GM12878 (cell line): ENCODE data around the gene GTF2H1. TPM values are rescaled to one million over a fixed set of nuclear protein-coding genes. Genes with fewer than 3 reads are reported as not detected.
A peak's percentile ranks its signal among the peaks of the same experiment; 100 is the strongest.

Source experiments
- BCL11A ChIP-seq: IDR thresholded peaks from 2 replicates; pipeline ENCODE4 v1.6.1; 2011; ENCODE audit warnings: low read depth, low read length
- BRCA1 ChIP-seq: IDR thresholded peaks from 2 replicates; pipeline ENCODE4 v1.6.1; 2011; ENCODE audit warnings: low read depth, low read length, improper control_type of control experiment
- CHD1 ChIP-seq: IDR thresholded peaks from 2 replicates; pipeline ENCODE4 v1.6.1; 2012; ENCODE audit warnings: low read depth, low read length, improper control_type of control experiment
- EED ChIP-seq: sonication (generic); IDR thresholded peaks from 2 replicates; pipeline ENCODE4 v1.6.1; 2016; ENCODE audit warnings: antibody characterized with exemption, low read depth
- FOXM1 ChIP-seq: IDR thresholded peaks from 2 replicates; pipeline ENCODE4 v1.6.1; 2012; ENCODE audit warnings: low read depth, mild to moderate bottlenecking, inconsistent platforms, low read length, moderate library complexity
- HDAC2 ChIP-seq: fragments of 200-600 bp; sonication (generic); IDR thresholded peaks from 2 replicates; pipeline ENCODE4 v1.6.1; 2017
- IKZF2 ChIP-seq, 2 experiments: fragments of 450-650 bp; IDR thresholded peaks; 2 replicates each; pipeline ENCODE4 v1.6.1; 2017; ENCODE audit warnings: mild to moderate bottlenecking in 2 of 2, moderate library complexity in 2 of 2
- KLF5 ChIP-seq: fragments of 450-650 bp; IDR thresholded peaks from 2 replicates; pipeline ENCODE4 v1.6.1; 2014; ENCODE audit warnings: mild to moderate bottlenecking; ENCODE audit not compliant: partially characterized antibody
- MEF2B ChIP-seq: fragments of 450-650 bp; IDR thresholded peaks from 2 replicates; pipeline ENCODE4 v1.6.1; 2018; ENCODE audit warnings: mild to moderate bottlenecking, moderate library complexity; ENCODE audit not compliant: partially characterized antibody, poor library complexity, severe bottlenecking
- NRF1 ChIP-seq: conservative IDR thresholded peaks from 2 replicates; pipeline ENCODE4 v1.6.1; 2011; ENCODE audit warnings: mild to moderate bottlenecking, low read depth, low read length, improper control_type of control experiment
- RELA ChIP-seq: fragments of 450-650 bp; IDR thresholded peaks from 2 replicates; pipeline ENCODE4 v1.8.0; 2014; ENCODE audit warnings: borderline replicate concordance; ENCODE audit not compliant: partially characterized antibody
- SRF ChIP-seq, 2 experiments: IDR thresholded peaks; 2 replicates each; pipeline ENCODE4 v1.6.1; 2011; ENCODE audit warnings: low read depth in 2 of 2, low read length in 2 of 2, mild to moderate bottlenecking in 1 of 2, moderate library complexity in 1 of 2
- TBL1XR1 ChIP-seq: IDR thresholded peaks from 2 replicates; pipeline ENCODE4 v1.6.1; 2012; ENCODE audit warnings: low read depth, low read length, improper control_type of control experiment
- TCF3 ChIP-seq: IDR thresholded peaks from 2 replicates; pipeline ENCODE4 v1.6.1; 2012; ENCODE audit warnings: low read depth, mild to moderate bottlenecking, low read length, borderline replicate concordance; ENCODE audit not compliant: insufficient read depth
- YY1 ChIP-seq: IDR thresholded peaks from 2 replicates; pipeline ENCODE4 v1.6.1; 2011; ENCODE audit warnings: low read depth, mild to moderate bottlenecking, low read length
- ZNF207 ChIP-seq: fragments of 450-650 bp; IDR thresholded peaks from 2 replicates; pipeline ENCODE4 v1.6.1; 2014; ENCODE audit warnings: antibody characterized with exemption, mild to moderate bottlenecking, borderline replicate concordance
- ZNF217 ChIP-seq: fragments of 450-650 bp; IDR thresholded peaks from 2 replicates; pipeline ENCODE4 v1.6.1; 2017; ENCODE audit warnings: antibody characterized with exemption, mild to moderate bottlenecking
- polyA plus RNA-seq, 11 experiments: library from polyadenylated mRNA; depleted of rRNA in 4 of 11; unstranded in 6 of 11; stranded (reverse) in 5 of 11; fragments of >200 nt; fragmentation: Nextera tagmentation in 4 of 11; fragmentation: Illumina TruSeq in 1 of 11; extraction: Ambion mirVana in 4 of 11; extraction: Trizol in 1 of 11; gene quantifications; 1 replicate in 1 of 11; 2 replicates in 10 of 11; pipeline versions ENCODE4 v1.2.1 to v1.2.3, GENCODE V29; 2011 to 2016; ENCODE audit warnings: inconsistent platforms in 2 of 11, missing spikeins in 2 of 11, low read depth in 1 of 11
- total RNA-seq, 4 experiments: library from RNA; depleted of rRNA in 3 of 4; stranded (reverse); fragments of >200 nt in 3 of 4; fragmentation: Illumina TruSeq in 1 of 4; extraction: Trizol in 1 of 4; gene quantifications; 2 replicates each; pipeline versions ENCODE4 v1.2.1 to v1.2.3, GENCODE V29; 2013 to 2021
- TF ChIP-seq, protein P1 (sequence below): IDR thresholded peaks from 2 replicates; pipeline ENCODE4 v1.6.1; 2011; ENCODE audit warnings: low read depth, low read length, improper control_type of control experiment, borderline replicate concordance
- TF ChIP-seq, protein P2 (sequence below): IDR thresholded peaks from 2 replicates; pipeline ENCODE4 v1.6.1; 2012; ENCODE audit warnings: low read depth, low read length, improper control_type of control experiment
- TF ChIP-seq, protein P3 (sequence below), 3 experiments: IDR thresholded peaks in 2 of 3; conservative IDR thresholded peaks in 1 of 3; 2 replicates each; pipeline ENCODE4 v1.5.1; 2011; ENCODE audit warnings: low read depth in 3 of 3, low read length in 3 of 3, mild to moderate bottlenecking in 3 of 3, control low read depth in 2 of 3, moderate library complexity in 2 of 3, inconsistent platforms in 1 of 3, mixed read lengths in 1 of 3; ENCODE audit not compliant: control insufficient read depth in 2 of 3, insufficient read depth in 1 of 3; ENCODE audit errors: extremely low read depth in 1 of 3
- TF ChIP-seq, protein P4 (sequence below): fragments of 450-650 bp; conservative IDR thresholded peaks from 2 replicates; pipeline ENCODE4 v1.6.1; 2017; ENCODE audit warnings: mild to moderate bottlenecking, moderate library complexity
- TF ChIP-seq, protein P5 (sequence below): fragments of 150-350 bp; IDR thresholded peaks from 2 replicates; pipeline ENCODE4 v1.6.1; 2016; ENCODE audit warnings: low read depth, low read length

The GTF2H1 gene
- total and polyA plus RNA-seq, 10 of the 15 experiments (the other 5 are each of a cell fraction or from before 2014, with no cell fraction given): 36.7 to 68.8 (median 46.6) TPM

DNA sequence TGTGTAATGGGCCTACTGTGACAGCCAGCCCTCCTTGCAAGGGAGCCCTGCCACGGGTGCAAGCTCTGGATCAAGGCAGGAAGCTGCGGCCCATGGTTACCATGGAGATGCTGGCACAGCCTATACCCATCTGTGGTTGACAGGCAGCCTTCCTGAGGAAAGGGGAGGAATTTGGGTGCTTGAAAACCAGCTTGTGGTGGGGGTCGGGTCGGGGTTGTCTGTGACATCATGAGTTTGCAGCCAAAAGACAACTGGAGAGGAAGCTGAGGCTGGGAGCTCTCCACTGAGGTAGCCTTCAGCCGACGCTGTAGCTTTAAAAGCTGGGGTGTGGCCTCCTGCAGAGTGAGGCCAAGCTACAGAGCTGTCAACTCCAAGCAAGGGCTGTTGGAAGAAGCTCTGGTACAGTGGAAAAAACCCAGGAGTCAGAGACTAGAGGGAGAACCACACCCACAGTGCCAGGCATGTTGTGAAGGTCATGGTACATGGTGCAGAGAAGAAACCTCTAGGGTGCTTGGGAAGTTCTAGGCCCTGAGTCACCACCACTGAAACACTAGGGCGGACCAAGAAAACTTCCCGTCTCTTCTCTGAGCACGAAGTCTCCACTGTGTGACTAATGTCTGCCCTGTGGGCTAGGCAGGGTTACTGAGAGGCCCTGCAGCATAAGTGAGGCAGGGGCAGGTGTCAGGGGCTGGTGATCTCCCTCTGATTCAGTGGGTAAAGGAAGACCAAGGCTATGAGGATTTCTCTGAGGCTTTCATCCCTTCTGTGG is 61.2 kb downstream of the GTF2H1 start (continued):
- TF ChIP-seq, protein P1, sequence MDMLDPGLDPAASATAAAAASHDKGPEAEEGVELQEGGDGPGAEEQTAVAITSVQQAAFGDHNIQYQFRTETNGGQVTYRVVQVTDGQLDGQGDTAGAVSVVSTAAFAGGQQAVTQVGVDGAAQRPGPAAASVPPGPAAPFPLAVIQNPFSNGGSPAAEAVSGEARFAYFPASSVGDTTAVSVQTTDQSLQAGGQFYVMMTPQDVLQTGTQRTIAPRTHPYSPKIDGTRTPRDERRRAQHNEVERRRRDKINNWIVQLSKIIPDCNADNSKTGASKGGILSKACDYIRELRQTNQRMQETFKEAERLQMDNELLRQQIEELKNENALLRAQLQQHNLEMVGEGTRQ: no peak
- TF ChIP-seq YY1 (peak; percentile 61), CHD1 (no peak), NRF1 (no peak), ZNF217 (no peak), RELA (no peak), KLF5 (peak; percentile 22), TBL1XR1 (no peak), HDAC2 (no peak), ZNF207 (no peak), EED (peak; percentile 94), MEF2B (peak; percentile 8), TCF3 (no peak), FOXM1 (peak; percentile 75; the same call in 1 of the 2 replicates), SRF (IDR thresholded peaks at IDR 0.05; ENCODE audit: low read depth in 2 of 2, low read length in 2 of 2) (no peak), BRCA1 (no peak), IKZF2 (IDR thresholded peaks at IDR 0.05) (peak; percentile 74 to 75; a peak in 3 of 4 replicates), BCL11A (peak; percentile 49; the same call in 1 of the 2 replicates)
- TF ChIP-seq, protein P2, sequence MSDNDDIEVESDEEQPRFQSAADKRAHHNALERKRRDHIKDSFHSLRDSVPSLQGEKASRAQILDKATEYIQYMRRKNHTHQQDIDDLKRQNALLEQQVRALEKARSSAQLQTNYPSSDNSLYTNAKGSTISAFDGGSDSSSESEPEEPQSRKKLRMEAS: no peak
- TF ChIP-seq, protein P3, sequence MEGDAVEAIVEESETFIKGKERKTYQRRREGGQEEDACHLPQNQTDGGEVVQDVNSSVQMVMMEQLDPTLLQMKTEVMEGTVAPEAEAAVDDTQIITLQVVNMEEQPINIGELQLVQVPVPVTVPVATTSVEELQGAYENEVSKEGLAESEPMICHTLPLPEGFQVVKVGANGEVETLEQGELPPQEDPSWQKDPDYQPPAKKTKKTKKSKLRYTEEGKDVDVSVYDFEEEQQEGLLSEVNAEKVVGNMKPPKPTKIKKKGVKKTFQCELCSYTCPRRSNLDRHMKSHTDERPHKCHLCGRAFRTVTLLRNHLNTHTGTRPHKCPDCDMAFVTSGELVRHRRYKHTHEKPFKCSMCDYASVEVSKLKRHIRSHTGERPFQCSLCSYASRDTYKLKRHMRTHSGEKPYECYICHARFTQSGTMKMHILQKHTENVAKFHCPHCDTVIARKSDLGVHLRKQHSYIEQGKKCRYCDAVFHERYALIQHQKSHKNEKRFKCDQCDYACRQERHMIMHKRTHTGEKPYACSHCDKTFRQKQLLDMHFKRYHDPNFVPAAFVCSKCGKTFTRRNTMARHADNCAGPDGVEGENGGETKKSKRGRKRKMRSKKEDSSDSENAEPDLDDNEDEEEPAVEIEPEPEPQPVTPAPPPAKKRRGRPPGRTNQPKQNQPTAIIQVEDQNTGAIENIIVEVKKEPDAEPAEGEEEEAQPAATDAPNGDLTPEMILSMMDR (IDR thresholded peaks at IDR 0.05 in 2 of 3, conservative IDR thresholded peaks at IDR 0.05 in 1 of 3; ENCODE audit: control insufficient read depth in 2 of 3, extremely low read depth in 1 of 3, insufficient read depth in 1 of 3, low read depth in 3 of 3, low read length in 3 of 3): no peak
- TF ChIP-seq, protein P4, sequence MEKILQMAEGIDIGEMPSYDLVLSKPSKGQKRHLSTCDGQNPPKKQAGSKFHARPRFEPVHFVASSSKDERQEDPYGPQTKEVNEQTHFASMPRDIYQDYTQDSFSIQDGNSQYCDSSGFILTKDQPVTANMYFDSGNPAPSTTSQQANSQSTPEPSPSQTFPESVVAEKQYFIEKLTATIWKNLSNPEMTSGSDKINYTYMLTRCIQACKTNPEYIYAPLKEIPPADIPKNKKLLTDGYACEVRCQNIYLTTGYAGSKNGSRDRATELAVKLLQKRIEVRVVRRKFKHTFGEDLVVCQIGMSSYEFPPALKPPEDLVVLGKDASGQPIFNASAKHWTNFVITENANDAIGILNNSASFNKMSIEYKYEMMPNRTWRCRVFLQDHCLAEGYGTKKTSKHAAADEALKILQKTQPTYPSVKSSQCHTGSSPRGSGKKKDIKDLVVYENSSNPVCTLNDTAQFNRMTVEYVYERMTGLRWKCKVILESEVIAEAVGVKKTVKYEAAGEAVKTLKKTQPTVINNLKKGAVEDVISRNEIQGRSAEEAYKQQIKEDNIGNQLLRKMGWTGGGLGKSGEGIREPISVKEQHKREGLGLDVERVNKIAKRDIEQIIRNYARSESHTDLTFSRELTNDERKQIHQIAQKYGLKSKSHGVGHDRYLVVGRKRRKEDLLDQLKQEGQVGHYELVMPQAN: no peak
- TF ChIP-seq, protein P5, sequence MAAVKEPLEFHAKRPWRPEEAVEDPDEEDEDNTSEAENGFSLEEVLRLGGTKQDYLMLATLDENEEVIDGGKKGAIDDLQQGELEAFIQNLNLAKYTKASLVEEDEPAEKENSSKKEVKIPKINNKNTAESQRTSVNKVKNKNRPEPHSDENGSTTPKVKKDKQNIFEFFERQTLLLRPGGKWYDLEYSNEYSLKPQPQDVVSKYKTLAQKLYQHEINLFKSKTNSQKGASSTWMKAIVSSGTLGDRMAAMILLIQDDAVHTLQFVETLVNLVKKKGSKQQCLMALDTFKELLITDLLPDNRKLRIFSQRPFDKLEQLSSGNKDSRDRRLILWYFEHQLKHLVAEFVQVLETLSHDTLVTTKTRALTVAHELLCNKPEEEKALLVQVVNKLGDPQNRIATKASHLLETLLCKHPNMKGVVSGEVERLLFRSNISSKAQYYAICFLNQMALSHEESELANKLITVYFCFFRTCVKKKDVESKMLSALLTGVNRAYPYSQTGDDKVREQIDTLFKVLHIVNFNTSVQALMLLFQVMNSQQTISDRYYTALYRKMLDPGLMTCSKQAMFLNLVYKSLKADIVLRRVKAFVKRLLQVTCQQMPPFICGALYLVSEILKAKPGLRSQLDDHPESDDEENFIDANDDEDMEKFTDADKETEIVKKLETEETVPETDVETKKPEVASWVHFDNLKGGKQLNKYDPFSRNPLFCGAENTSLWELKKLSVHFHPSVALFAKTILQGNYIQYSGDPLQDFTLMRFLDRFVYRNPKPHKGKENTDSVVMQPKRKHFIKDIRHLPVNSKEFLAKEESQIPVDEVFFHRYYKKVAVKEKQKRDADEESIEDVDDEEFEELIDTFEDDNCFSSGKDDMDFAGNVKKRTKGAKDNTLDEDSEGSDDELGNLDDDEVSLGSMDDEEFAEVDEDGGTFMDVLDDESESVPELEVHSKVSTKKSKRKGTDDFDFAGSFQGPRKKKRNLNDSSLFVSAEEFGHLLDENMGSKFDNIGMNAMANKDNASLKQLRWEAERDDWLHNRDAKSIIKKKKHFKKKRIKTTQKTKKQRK: no peak
